ES-I3 (cell line): ENCODE results near the gene PDLIM5.
"Not testable (repeated sequence)": the region's sequence is repeated elsewhere in the genome, so short reads cannot be mapped to it uniquely, and the experiment has no call there.

Experiments
- H3K36me3 ChIP-seq: 2 replicates; pipeline ENCODE4 v1.6.1; 2013; ENCODE audit warnings: mild to moderate bottlenecking, low read length, control low read depth, moderate library complexity; ENCODE audit not compliant: insufficient read depth
- H3K4me1 ChIP-seq: 2 replicates; pipeline ENCODE4 v1.6.1; 2013; ENCODE audit warnings: mild to moderate bottlenecking, control low read depth, low read length; ENCODE audit not compliant: insufficient read depth
- H3K9ac ChIP-seq: 2 replicates; pipeline ENCODE4 v1.6.1; 2013; ENCODE audit warnings: low read depth, mild to moderate bottlenecking, low read length, moderate library complexity
- H3K9me3 ChIP-seq: 2 replicates; pipeline ENCODE4 v1.6.1; 2013; ENCODE audit warnings: mild to moderate bottlenecking, low read length, moderate library complexity; ENCODE audit not compliant: control insufficient read depth, insufficient read depth

Gene PDLIM5

GRCh38 chr4:94461506-94461905, 9.8 kb downstream of the PDLIM5 start:
- Histone ChIP-seq H3K9me3 (no peaks in the 10 kb centered on the region), H3K36me3 (no peaks in the 10 kb centered on the region), H3K9ac (no peak overlapping the region), H3K4me1 (peaks cover 41% of the 10 kb centered on the region)

- H3K4me1 ChIP-seq = peaks cover 36% of the 10 kb centered on the region
- H3K9ac ChIP-seq = no peak overlapping the region
- no peaks in the 10 kb centered on the region for H3K9me3 ChIP-seq
- H3K36me3 ChIP-seq = no peaks in the 10 kb centered on the region
Observed at GRCh38 chr4:94462572-94462971, 10.8 kb downstream of the PDLIM5 start.

GRCh38 chr4:94463771-94464170, 12.0 kb downstream of the PDLIM5 start:
- H3K36me3 ChIP-seq = no peaks in the 10 kb centered on the region; the same call in 1 of the 2 replicates

GRCh38 chr4:94466371-94466770, 14.6 kb downstream of the PDLIM5 start:
- Histone ChIP-seq H3K4me1 (peaks cover 3% of the 10 kb centered on the region; the same call in 1 of the 2 replicates), H3K36me3 (no peaks in the 10 kb centered on the region; the same call in 1 of the 2 replicates), H3K9ac (no peak overlapping the region), H3K9me3 (no peaks in the 10 kb centered on the region; the same call in 1 of the 2 replicates)

More at GRCh38 chr4:94463771-94464170, 12.0 kb downstream of the PDLIM5 start:
- H3K9ac ChIP-seq = no peak overlapping the region
- H3K9me3 ChIP-seq = no peaks in the 10 kb centered on the region; the same call in 1 of the 2 replicates
- peaks cover 24% of the 10 kb centered on the region for H3K4me1 ChIP-seq

GRCh38 chr4:94466923-94467322, 15.2 kb downstream of the PDLIM5 start:
- Histone ChIP-seq H3K4me1 (no peaks in the 10 kb centered on the region), H3K9ac (no peak overlapping the region), H3K36me3 (no peaks in the 10 kb centered on the region; the same call in 1 of the 2 replicates), H3K9me3 (no peaks in the 10 kb centered on the region; the same call in 1 of the 2 replicates)

- no peak overlapping the region for H3K9ac ChIP-seq
- no peaks in the 10 kb centered on the region for H3K4me1 ChIP-seq
- no peaks in the 10 kb centered on the region; the same call in 1 of the 2 replicates for H3K9me3 ChIP-seq
- H3K36me3 ChIP-seq = no peaks in the 10 kb centered on the region; the same call in 1 of the 2 replicates
Observed at GRCh38 chr4:94468093-94468769, 16.5 kb downstream of the PDLIM5 start.

GRCh38 chr4:94469221-94469784, 17.6 kb downstream of the PDLIM5 start:
- Histone ChIP-seq H3K36me3 (no peaks in the 10 kb centered on the region; the same call in 1 of the 2 replicates), H3K4me1 (no peaks in the 10 kb centered on the region)

GRCh38 chr4:94470132-94470531, 18.4 kb downstream of the PDLIM5 start:
- no peaks in the 10 kb centered on the region; the same call in 1 of the 2 replicates for H3K36me3 ChIP-seq
- no peaks in the 10 kb centered on the region; the same call in 1 of the 2 replicates for H3K9me3 ChIP-seq
- no peak overlapping the region for H3K9ac ChIP-seq
- peaks cover 6% of the 10 kb centered on the region; the same call in 1 of the 2 replicates for H3K4me1 ChIP-seq

More at GRCh38 chr4:94469221-94469784, 17.6 kb downstream of the PDLIM5 start:
- Histone ChIP-seq H3K9ac (no peak overlapping the region), H3K9me3 (no peaks in the 10 kb centered on the region; the same call in 1 of the 2 replicates)

- not testable (repeated sequence) for H3K9ac ChIP-seq, H3K9me3 ChIP-seq, H3K36me3 ChIP-seq
- H3K4me1 ChIP-seq = peaks cover 13% of the 10 kb centered on the region; the same call in 1 of the 2 replicates
Observed at GRCh38 chr4:94470782-94471181, 19.0 kb downstream of the PDLIM5 start.

- Histone ChIP-seq H3K9me3 (no peaks in the 10 kb centered on the region; the same call in 1 of the 2 replicates), H3K36me3 (no peaks in the 10 kb centered on the region; the same call in 1 of the 2 replicates), H3K9ac (no peak overlapping the region), H3K4me1 (peaks cover 22% of the 10 kb centered on the region)
Observed at GRCh38 chr4:94472056-94472826, 20.5 kb downstream of the PDLIM5 start.

- Histone ChIP-seq H3K9me3 (no peaks in the 10 kb centered on the region), H3K9ac (no peak overlapping the region), H3K36me3 (no peaks in the 10 kb centered on the region), H3K4me1 (peaks cover 26% of the 10 kb centered on the region)
Observed at GRCh38 chr4:94475050-94475449, 23.3 kb downstream of the PDLIM5 start.

GRCh38 chr4:94475794-94476193, 24.1 kb downstream of the PDLIM5 start:
- no peak overlapping the region for H3K9ac ChIP-seq
- H3K4me1 ChIP-seq = peaks cover 31% of the 10 kb centered on the region
- no peaks in the 10 kb centered on the region for H3K9me3 ChIP-seq
- no peaks in the 10 kb centered on the region for H3K36me3 ChIP-seq

GRCh38 chr4:94477227-94477626, 25.5 kb downstream of the PDLIM5 start:
- no peaks in the 10 kb centered on the region for H3K9me3 ChIP-seq
- H3K9ac ChIP-seq = no peak overlapping the region
- H3K36me3 ChIP-seq = no peaks in the 10 kb centered on the region
- peaks cover 31% of the 10 kb centered on the region for H3K4me1 ChIP-seq

- H3K9ac ChIP-seq, H3K36me3 ChIP-seq, H3K9me3 ChIP-seq: not testable (repeated sequence)
- peaks cover 31% of the 10 kb centered on the region for H3K4me1 ChIP-seq
Observed at GRCh38 chr4:94478805-94479204, 27.1 kb downstream of the PDLIM5 start.
